Measurements from ENCODE around the gene PRPF38A. TPM values are rescaled to one million over a fixed set of nuclear protein-coding genes. Genes with fewer than 3 reads are reported as not detected.

PRPF38A gene
- polyA plus RNA-seq, 3 donors, result 19.7 to 30.9 (median 25.2) TPM

- H3K4me2 ChIP-seq (replicated peaks; ENCODE audit: extremely low read depth, low read length, poor library complexity, severe bottlenecking), result no peak overlapping the region
- intact Hi-C loops (cut with micrococcal nuclease), result no loop called here
- H3K27ac ChIP-seq (ENCODE audit: low read depth in 1 of 2, low read length in 2 of 2), result no peak overlapping the region
- no peaks in the 10 kb centered on the region for H4K20me1 ChIP-seq (ENCODE audit: insufficient read depth, low read length)
- H3K4me1 ChIP-seq (ENCODE audit: control insufficient read depth in 1 of 2, insufficient read depth in 2 of 2, low read length in 2 of 2), result peaks cover 14 to 20% of the 10 kb centered on the region in 2 donors
- no peaks in the 10 kb centered on the region for H3K79me2 ChIP-seq (ENCODE audit: insufficient read depth, low read length)
- H2AFZ ChIP-seq (ENCODE audit: insufficient read depth, low read depth, low read length, poor library complexity, severe bottlenecking), result no peak overlapping the region
- Mint-ChIP-seq H3K9me3 (no peaks in the 10 kb centered on the region), H3K36me3 (peaks cover 57% of the 10 kb centered on the region in 2 donors), H3K27ac (peak overlapping the region in 1 of 7 donors; percentile 14), H3K27me3 (ENCODE audit: low read depth in 3 of 3) (peaks cover 0 to 2% (median 0%) of the 10 kb centered on the region in 3 donors), H3K4me1 (peaks cover 21% of the 10 kb centered on the region), H3K4me3 (no peak overlapping the region)
- H3K9ac ChIP-seq (ENCODE audit: insufficient read depth, low read length, poor library complexity, severe bottlenecking), result no peak overlapping the region
- H3K36me3 ChIP-seq (replicated peaks in 1 of 2; ENCODE audit: control insufficient read depth in 1 of 2, insufficient read depth in 2 of 2, low read length in 2 of 2), result peaks cover 28 to 70% of the 10 kb centered on the region in 2 donors
- no peak for DNase-seq
- TF ChIP-seq, protein P1, sequence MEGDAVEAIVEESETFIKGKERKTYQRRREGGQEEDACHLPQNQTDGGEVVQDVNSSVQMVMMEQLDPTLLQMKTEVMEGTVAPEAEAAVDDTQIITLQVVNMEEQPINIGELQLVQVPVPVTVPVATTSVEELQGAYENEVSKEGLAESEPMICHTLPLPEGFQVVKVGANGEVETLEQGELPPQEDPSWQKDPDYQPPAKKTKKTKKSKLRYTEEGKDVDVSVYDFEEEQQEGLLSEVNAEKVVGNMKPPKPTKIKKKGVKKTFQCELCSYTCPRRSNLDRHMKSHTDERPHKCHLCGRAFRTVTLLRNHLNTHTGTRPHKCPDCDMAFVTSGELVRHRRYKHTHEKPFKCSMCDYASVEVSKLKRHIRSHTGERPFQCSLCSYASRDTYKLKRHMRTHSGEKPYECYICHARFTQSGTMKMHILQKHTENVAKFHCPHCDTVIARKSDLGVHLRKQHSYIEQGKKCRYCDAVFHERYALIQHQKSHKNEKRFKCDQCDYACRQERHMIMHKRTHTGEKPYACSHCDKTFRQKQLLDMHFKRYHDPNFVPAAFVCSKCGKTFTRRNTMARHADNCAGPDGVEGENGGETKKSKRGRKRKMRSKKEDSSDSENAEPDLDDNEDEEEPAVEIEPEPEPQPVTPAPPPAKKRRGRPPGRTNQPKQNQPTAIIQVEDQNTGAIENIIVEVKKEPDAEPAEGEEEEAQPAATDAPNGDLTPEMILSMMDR (IDR thresholded peaks at IDR 0.05), result no peak
- no CpG with 5 or more reads among the region's 1 CpG for WGBS (ENCODE audit: insufficient coverage)
- H3K4me3 ChIP-seq (replicated peaks in 1 of 3; ENCODE audit: low read depth in 2 of 3, low read length in 3 of 3), result no peak overlapping the region
- H3K27me3 ChIP-seq (ENCODE audit: control insufficient read depth in 2 of 2, insufficient read depth in 2 of 2, low read length in 2 of 2), result no peaks in the 10 kb centered on the region
- no peaks in the 10 kb centered on the region for H3K9me3 ChIP-seq (replicated peaks in 1 of 2; ENCODE audit: control insufficient read depth in 1 of 2, insufficient read depth in 1 of 2, low read length in 2 of 2)
These were observed 31.2 kb downstream of the PRPF38A start for GRCh38 chr1:52435650-52436049.

- Histone ChIP-seq H3K4me1 (ENCODE audit: control insufficient read depth in 1 of 2, insufficient read depth in 2 of 2, low read length in 2 of 2) (peaks cover 14 to 20% of the 10 kb centered on the region in 2 donors), H3K27ac (ENCODE audit: low read depth in 1 of 2, low read length in 2 of 2) (no peak overlapping the region), H3K4me3 (replicated peaks in 1 of 3; ENCODE audit: low read depth in 2 of 3, low read length in 3 of 3) (no peak overlapping the region), H3K9ac (ENCODE audit: insufficient read depth, low read length, poor library complexity, severe bottlenecking) (no peak overlapping the region), H3K4me2 (replicated peaks; ENCODE audit: extremely low read depth, low read length, poor library complexity, severe bottlenecking) (no peak overlapping the region), H3K9me3 (replicated peaks in 1 of 2; ENCODE audit: control insufficient read depth in 1 of 2, insufficient read depth in 1 of 2, low read length in 2 of 2) (no peaks in the 10 kb centered on the region), H3K36me3 (replicated peaks in 1 of 2; ENCODE audit: control insufficient read depth in 1 of 2, insufficient read depth in 2 of 2, low read length in 2 of 2) (peaks cover 18 to 64% of the 10 kb centered on the region in 2 donors), H3K27me3 (ENCODE audit: control insufficient read depth in 2 of 2, insufficient read depth in 2 of 2, low read length in 2 of 2) (no peaks in the 10 kb centered on the region), H4K20me1 (ENCODE audit: insufficient read depth, low read length) (no peaks in the 10 kb centered on the region), H2AFZ (ENCODE audit: insufficient read depth, low read depth, low read length, poor library complexity, severe bottlenecking) (no peak overlapping the region), H3K79me2 (ENCODE audit: insufficient read depth, low read length) (no peaks in the 10 kb centered on the region)
- DNase-seq, result no peak
- WGBS (ENCODE audit: insufficient coverage), result no CpG with 5 or more reads among the region's 7 CpGs
- Mint-ChIP-seq H3K27me3 (ENCODE audit: low read depth in 3 of 3) (peaks cover 0 to 4% (median 2%) of the 10 kb centered on the region in 3 donors), H3K27ac (no peak overlapping the region), H3K4me3 (no peak overlapping the region), H3K4me1 (peaks cover 21% of the 10 kb centered on the region), H3K36me3 (peaks cover 55 to 57% of the 10 kb centered on the region in 2 donors), H3K9me3 (no peaks in the 10 kb centered on the region)
- TF ChIP-seq, protein P1 (IDR thresholded peaks at IDR 0.05), result no peak
- intact Hi-C loops (cut with micrococcal nuclease), result no loop called here
These were observed 32.4 kb downstream of the PRPF38A start for GRCh38 chr1:52436817-52437216.

Measured in CD14-positive monocyte (primary cell).